Endothelial cell of umbilical vein (primary cell): ENCODE measurements around the gene SMIM9. TPM values are rescaled to one million over a fixed set of nuclear protein-coding genes. Genes with fewer than 3 reads are reported as not detected.

ENCODE experiments used
- BruUV-seq: library from RNA; stranded (reverse); fragments of 400-500 nt; replicated peaks from 2 replicates; lab custom pipeline; 2021; lab: Mats Ljungman, UMichigan
- CTCF ChIA-PET: fragments of 300-600, 350-600 bp; sonication (Branson Sonifier 250); formaldehyde crosslinking; loops from one replicate; lab custom pipeline; 2021; ENCODE audit warnings: antibody characterized with exemption, inconsistent platforms; lab: Charles Lee
- POLR2A ChIA-PET: fragments of 300-600, 350-600 bp; sonication (Branson Sonifier 250); formaldehyde crosslinking; loops from one replicate; lab custom pipeline; 2021; ENCODE audit warnings: antibody characterized with exemption, inconsistent platforms; lab: Charles Lee
- DNase-seq: peaks from one replicate; pipeline ENCODE4 v3.0.0-alpha.2; 2011; ENCODE audit warnings: low read depth, low spot score
- FAIRE-seq: peaks from 2 replicates; lab custom pipeline; 2011; peaks lifted over from hg19 to GRCh38; lab: Jason Lieb, UNC
- H2AFZ ChIP-seq: 2 replicates; pipeline ENCODE4 v1.6.0; 2012; ENCODE audit warnings: low read depth, low read length, control low read depth, inconsistent platforms
- H3K27ac ChIP-seq: 2 replicates; pipeline ENCODE4 v1.5.1; 2011; ENCODE audit warnings: low read depth, mild to moderate bottlenecking, control low read depth, low read length, moderate library complexity; ENCODE audit not compliant: insufficient read depth
- H3K27me3 ChIP-seq, 2 experiments: 2 replicates each; pipeline versions ENCODE4 v1.6.0 to v1.6.1; 2011; ENCODE audit warnings: low read length in 2 of 2, mixed read lengths in 1 of 2; ENCODE audit not compliant: control insufficient read depth in 2 of 2, insufficient read depth in 2 of 2
- H3K36me3 ChIP-seq, 2 experiments: 2 replicates in 1 of 2; 3 replicates in 1 of 2; pipeline ENCODE4 v1.5.1; 2011; ENCODE audit warnings: low read length in 2 of 2, mild to moderate bottlenecking in 1 of 2, moderate library complexity in 1 of 2; ENCODE audit not compliant: control insufficient read depth in 2 of 2, insufficient read depth in 2 of 2; ENCODE audit errors: extremely low read depth in 1 of 2
- H3K4me1 ChIP-seq: 3 replicates; pipeline ENCODE4 v1.5.1; 2011; ENCODE audit warnings: mild to moderate bottlenecking, low read length; ENCODE audit not compliant: control insufficient read depth, insufficient read depth; ENCODE audit errors: extremely low read depth
- H3K4me2 ChIP-seq: 2 replicates; pipeline ENCODE4 v1.6.1; 2011; ENCODE audit warnings: low read length, control low read depth, mixed read lengths; ENCODE audit not compliant: insufficient read depth
- H3K4me3 ChIP-seq, 3 experiments: fragments of 200-600 bp in 1 of 3; sonication (generic), shearing (Covaris generic) in 1 of 3; replicated peaks in 1 of 3; 2 replicates each; pipeline ENCODE4 v1.5.1; 2011 to 2016; ENCODE audit warnings: control low read depth in 3 of 3, low read length in 3 of 3, mild to moderate bottlenecking in 2 of 3, inconsistent platforms in 1 of 3, low read depth in 1 of 3, moderate library complexity in 1 of 3; ENCODE audit not compliant: insufficient read depth in 1 of 3
- H3K79me2 ChIP-seq: 2 replicates; pipeline ENCODE4 v1.6.0; 2012; ENCODE audit warnings: low read length, inconsistent platforms; ENCODE audit not compliant: control insufficient read depth, insufficient read depth
- H3K9ac ChIP-seq: replicated peaks from 2 replicates; pipeline ENCODE3; 2011; ENCODE audit warnings: low read length, control low read depth; ENCODE audit not compliant: insufficient read depth; ENCODE audit errors: extremely low read depth
- H3K9me1 ChIP-seq: replicated peaks from 3 replicates; pipeline ENCODE4 v1.6.0; 2011; ENCODE audit warnings: mild to moderate bottlenecking, low read length; ENCODE audit not compliant: control insufficient read depth, insufficient read depth; ENCODE audit errors: extremely low read depth
- H3K9me3 ChIP-seq: replicated peaks from 2 replicates; pipeline ENCODE4 v1.5.1; 2012; ENCODE audit warnings: low read length, inconsistent platforms; ENCODE audit not compliant: control insufficient read depth, insufficient read depth
- H4K20me1 ChIP-seq: replicated peaks from 2 replicates; pipeline ENCODE3; 2011; ENCODE audit warnings: mild to moderate bottlenecking, low read length; ENCODE audit not compliant: control insufficient read depth, insufficient read depth; ENCODE audit errors: extremely low read depth
- EZH2 ChIP-seq: IDR thresholded peaks from 2 replicates; pipeline ENCODE4 v1.6.1; 2012; ENCODE audit warnings: borderline replicate concordance, low read depth, mild to moderate bottlenecking, moderate library complexity, low read length, inconsistent platforms; ENCODE audit not compliant: severe bottlenecking
- FOS ChIP-seq: IDR thresholded peaks from 2 replicates; pipeline ENCODE4 v1.6.1; 2011; ENCODE audit warnings: mild to moderate bottlenecking, low read length, moderate library complexity, borderline replicate concordance; ENCODE audit not compliant: insufficient read depth
- GATA2 ChIP-seq: IDR thresholded peaks from 2 replicates; pipeline ENCODE4 v1.7.0; 2011; ENCODE audit warnings: low read depth, mild to moderate bottlenecking, moderate library complexity, mixed read lengths, low read length; ENCODE audit not compliant: insufficient read length, insufficient read depth
- JUN ChIP-seq: IDR thresholded peaks from 2 replicates; pipeline ENCODE4 v1.6.1; 2011; ENCODE audit warnings: borderline replicate concordance, low read depth; ENCODE audit not compliant: insufficient read length, insufficient read depth
- MYC ChIP-seq: IDR thresholded peaks from one replicate; pipeline ENCODE4 v1.6.1; 2011; ENCODE audit warnings: mild to moderate bottlenecking, low read depth, low read length
- POLR2A ChIP-seq: IDR thresholded peaks from 2 replicates; pipeline ENCODE4 v1.6.1; 2012; ENCODE audit warnings: low read depth, mild to moderate bottlenecking, control low read depth, low read length
- POLR2AphosphoS5 ChIP-seq: IDR thresholded peaks from 2 replicates; pipeline ENCODE4 v1.6.1; 2012; ENCODE audit warnings: low read depth, mild to moderate bottlenecking, control low read depth, low read length, moderate library complexity; ENCODE audit not compliant: insufficient read depth
- dilution Hi-C: fragments of 300-500 bp; cut with MboI; formaldehyde crosslinking; loops from one replicate; pipeline ENCODE4 v1.15.0; 2019; ENCODE audit warnings: low sequenced_read_pairs; ENCODE audit not compliant: extremely low pct_ligation_motif_present
- intact Hi-C: fragments of 100-400 bp; cut with micrococcal nuclease; formaldehyde crosslinking; loops from one replicate; pipeline ENCODE4 v1.10.0; 2022
- polyA plus RNA-seq, 4 experiments: library from polyadenylated mRNA; depleted of rRNA in 3 of 4; stranded (reverse) in 3 of 4; unstranded in 1 of 4; fragments of >200 nt; gene quantifications; 2 replicates each; pipeline versions ENCODE4 v1.2.1 to v1.2.3, GENCODE V29; 2011 to 2012; ENCODE audit warnings: missing spikeins in 1 of 4
- total RNA-seq: library from RNA; stranded (reverse); gene quantifications from 2 replicates; pipeline ENCODE4 v1.2.3, GENCODE V29; 2021
- TF ChIP-seq, protein P1 (sequence below): IDR thresholded peaks from 2 replicates; pipeline ENCODE4 v1.6.1; 2011; ENCODE audit not compliant: insufficient read depth, insufficient read length
- TF ChIP-seq, protein P2 (sequence below), 2 donors: IDR thresholded peaks; 1 replicate in 1 of 2; 2 replicates in 1 of 2; pipeline ENCODE4 v1.5.1; 2011; ENCODE audit warnings: low read length in 2 of 2, mild to moderate bottlenecking in 2 of 2, moderate library complexity in 2 of 2, control low read depth in 1 of 2, inconsistent platforms in 1 of 2, low read depth in 1 of 2; ENCODE audit not compliant: insufficient read depth in 1 of 2; ENCODE audit errors: extremely low read depth in 1 of 2

SMIM9 gene
- total and polyA plus RNA-seq, 2 donors (not counting 3 experiments of a cell fraction or from before 2014, with no cell fraction given): not detected

- Histone ChIP-seq H4K20me1 (no peaks in the 10 kb centered on the region), H3K9ac (no peak overlapping the region), H3K27me3 (no peaks in the 10 kb centered on the region), H3K4me1 (no peaks in the 10 kb centered on the region), H3K4me3 (no peak overlapping the region), H2AFZ (no peak overlapping the region), H3K36me3 (peaks cover 20 to 35% of the 10 kb centered on the region in 2 experiments), H3K79me2 (peaks cover 2% of the 10 kb centered on the region), H3K4me2 (no peak overlapping the region), H3K9me3 (no peaks in the 10 kb centered on the region), H3K9me1 (no peaks in the 10 kb centered on the region), H3K27ac (no peak overlapping the region)
- FAIRE-seq (no peak), DNase-seq (no peak)
- dilution Hi-C loops (no loop called here), intact Hi-C loops (no loop called here)
- ChIA-PET CTCF (no interaction called here), POLR2A (no interaction called here)
- BruUV-seq: no TSS peak
- TF ChIP-seq POLR2A (no peak), POLR2AphosphoS5 (no peak), FOS (no peak), EZH2 (no peak), JUN (no peak), GATA2 (no peak), MYC (no peak)
- TF ChIP-seq, protein P1, sequence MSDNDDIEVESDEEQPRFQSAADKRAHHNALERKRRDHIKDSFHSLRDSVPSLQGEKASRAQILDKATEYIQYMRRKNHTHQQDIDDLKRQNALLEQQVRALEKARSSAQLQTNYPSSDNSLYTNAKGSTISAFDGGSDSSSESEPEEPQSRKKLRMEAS: no peak
- TF ChIP-seq, protein P2, sequence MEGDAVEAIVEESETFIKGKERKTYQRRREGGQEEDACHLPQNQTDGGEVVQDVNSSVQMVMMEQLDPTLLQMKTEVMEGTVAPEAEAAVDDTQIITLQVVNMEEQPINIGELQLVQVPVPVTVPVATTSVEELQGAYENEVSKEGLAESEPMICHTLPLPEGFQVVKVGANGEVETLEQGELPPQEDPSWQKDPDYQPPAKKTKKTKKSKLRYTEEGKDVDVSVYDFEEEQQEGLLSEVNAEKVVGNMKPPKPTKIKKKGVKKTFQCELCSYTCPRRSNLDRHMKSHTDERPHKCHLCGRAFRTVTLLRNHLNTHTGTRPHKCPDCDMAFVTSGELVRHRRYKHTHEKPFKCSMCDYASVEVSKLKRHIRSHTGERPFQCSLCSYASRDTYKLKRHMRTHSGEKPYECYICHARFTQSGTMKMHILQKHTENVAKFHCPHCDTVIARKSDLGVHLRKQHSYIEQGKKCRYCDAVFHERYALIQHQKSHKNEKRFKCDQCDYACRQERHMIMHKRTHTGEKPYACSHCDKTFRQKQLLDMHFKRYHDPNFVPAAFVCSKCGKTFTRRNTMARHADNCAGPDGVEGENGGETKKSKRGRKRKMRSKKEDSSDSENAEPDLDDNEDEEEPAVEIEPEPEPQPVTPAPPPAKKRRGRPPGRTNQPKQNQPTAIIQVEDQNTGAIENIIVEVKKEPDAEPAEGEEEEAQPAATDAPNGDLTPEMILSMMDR (IDR thresholded peaks at IDR 0.05; ENCODE audit: extremely low read depth in 1 of 2, insufficient read depth in 1 of 2, low read depth in 1 of 2, low read length in 2 of 2): no peak
Measured at GRCh38 chrX:154774622-154775021, 59.8 kb downstream of the SMIM9 start.

Other genes starting within 250 kb of the SMIM9 start
- not detected in 2 replicates for gene CTAG1A, start 249.5 kb downstream of the SMIM9 start, total RNA-seq
- gene CTAG1A, start 249.5 kb downstream of the SMIM9 start, polyA plus RNA-seq: not detected in 2 replicates
- gene CTAG1B, start 215.4 kb downstream of the SMIM9 start, total RNA-seq: not detected in 2 replicates
- not detected in 2 replicates for gene CTAG1B, start 215.4 kb downstream of the SMIM9 start, polyA plus RNA-seq
- not detected in 2 replicates for gene CTAG2, start 181.1 kb downstream of the SMIM9 start, total RNA-seq
- not detected in 2 replicates for gene CTAG2, start 181.1 kb downstream of the SMIM9 start, polyA plus RNA-seq
- 4.0 and 6.2 TPM in 2 replicates for gene GAB3, start 83.6 kb downstream of the SMIM9 start, total RNA-seq
- 6.0 and 6.1 TPM in 2 replicates for gene GAB3, start 83.6 kb downstream of the SMIM9 start, polyA plus RNA-seq
- 63.7 and 69.1 TPM in 2 replicates for gene DKC1, start 71.8 kb downstream of the SMIM9 start, total RNA-seq
- 19.4 and 28.6 TPM in 2 replicates for gene DKC1, start 71.8 kb downstream of the SMIM9 start, polyA plus RNA-seq
- 27.0 and 32.3 TPM in 2 replicates for gene MPP1, start 29.2 kb downstream of the SMIM9 start, total RNA-seq
- 22.1 and 23.0 TPM in 2 replicates for gene MPP1, start 29.2 kb downstream of the SMIM9 start, polyA plus RNA-seq
- gene F8A1, start 51.7 kb upstream of the SMIM9 start, total RNA-seq: 11.4 and 19.8 TPM in 2 replicates
- gene F8A1, start 51.7 kb upstream of the SMIM9 start, polyA plus RNA-seq: 9.6 and 10.0 TPM in 2 replicates
- 0.67 and 1.1 TPM in 2 replicates for gene F8, start 188.1 kb upstream of the SMIM9 start, total RNA-seq
- gene F8, start 188.1 kb upstream of the SMIM9 start, polyA plus RNA-seq: 0.53 and 0.62 TPM in 2 replicates
- 53.3 TPM in 2 replicates for gene FUNDC2, start 192.2 kb upstream of the SMIM9 start, total RNA-seq
- gene FUNDC2, start 192.2 kb upstream of the SMIM9 start, polyA plus RNA-seq: 65.6 and 80.8 TPM in 2 replicates
- gene CMC4, start 236.5 kb upstream of the SMIM9 start, total RNA-seq: 3.2 and 4.3 TPM in 2 replicates
- 6.7 and 8.2 TPM in 2 replicates for gene CMC4, start 236.5 kb upstream of the SMIM9 start, polyA plus RNA-seq
- 15.8 and 15.9 TPM in 2 replicates for gene MTCP1, start 236.5 kb upstream of the SMIM9 start, total RNA-seq
- 1.8 and 3.1 TPM in 2 replicates for gene MTCP1, start 236.5 kb upstream of the SMIM9 start, polyA plus RNA-seq
- gene BRCC3, start 236.8 kb upstream of the SMIM9 start, total RNA-seq: 23.9 and 25.5 TPM in 2 replicates
- 9.7 and 12.4 TPM in 2 replicates for gene BRCC3, start 236.8 kb upstream of the SMIM9 start, polyA plus RNA-seq